PC-9 (cell line): ENCODE results near the gene AGAP2.

Source experiments
- CTCF ChIP-seq: fragments of 200-600 bp; sonication (generic); conservative IDR thresholded peaks from 2 replicates; pipeline ENCODE4 v1.6.1; 2017; ENCODE audit warnings: mixed run types, antibody characterized with exemption, mild to moderate bottlenecking, moderate library complexity
- EZH2 ChIP-seq: fragments of 200-600 bp; sonication (generic); IDR thresholded peaks from 2 replicates; pipeline ENCODE4 v1.8.0; 2017; ENCODE audit warnings: antibody characterized with exemption, low read depth

DNA sequence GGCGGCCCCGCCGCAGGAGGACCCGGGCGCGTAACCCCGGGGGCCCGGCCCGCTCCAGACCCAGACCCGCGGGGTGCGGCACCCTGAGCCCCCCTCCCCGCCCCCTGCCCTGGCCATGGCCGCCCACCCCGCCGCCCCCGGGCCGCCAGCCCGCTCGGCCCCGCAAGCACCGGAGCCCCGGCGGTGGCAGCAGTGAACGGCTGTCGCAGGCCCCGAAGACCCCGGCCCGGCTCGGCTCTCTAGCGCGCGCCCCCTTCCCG, 16.6 kb upstream of the AGAP2 start:
- no peak for TF ChIP-seq CTCF
- no peak for TF ChIP-seq EZH2
